Stimulated activated naive CD8-positive, alpha-beta T cell treated with anti-CD3 and anti-CD28 coated beads, Interleukin-15, amount 100 ng/mL, for 72 hours (primary cell): ENCODE results near the gene ESCO1.
A peak's percentile ranks its signal among the peaks of the same experiment; 100 is the strongest.

Source experiments
- ATAC-seq: fragments of 150-1000 bp; cut with Tn5 transposase; 2 replicates; pipeline ENCODE4 v1.10.0; 2021; ENCODE audit warnings: mild to moderate bottlenecking, moderate library complexity
- DNase-seq, 2 donors: peaks; one replicate each; pipeline ENCODE4 v3.0.0; 2021 to 2022
- H3K27ac Mint-ChIP-seq, 2 donors: one replicate each; pipeline ENCODE4 v1.8.0; 2022; ENCODE audit warnings: mild to moderate bottlenecking in 2 of 2, mixed read lengths in 2 of 2, moderate library complexity in 2 of 2
- H3K27me3 Mint-ChIP-seq: one replicate; pipeline ENCODE4 v1.8.0; 2022; ENCODE audit warnings: mixed read lengths
- H3K4me1 Mint-ChIP-seq: one replicate; pipeline ENCODE4 v1.8.0; 2022; ENCODE audit warnings: mild to moderate bottlenecking, mixed read lengths
- H3K4me3 Mint-ChIP-seq, 2 donors: one replicate each; pipeline ENCODE4 v1.8.0; 2022; ENCODE audit warnings: mild to moderate bottlenecking in 2 of 2, mixed read lengths in 2 of 2, moderate library complexity in 1 of 2
- H3K9me3 Mint-ChIP-seq, 2 donors: one replicate each; pipeline ENCODE4 v1.8.0; 2022; ENCODE audit warnings: mixed read lengths in 2 of 2

Gene ESCO1

DNA sequence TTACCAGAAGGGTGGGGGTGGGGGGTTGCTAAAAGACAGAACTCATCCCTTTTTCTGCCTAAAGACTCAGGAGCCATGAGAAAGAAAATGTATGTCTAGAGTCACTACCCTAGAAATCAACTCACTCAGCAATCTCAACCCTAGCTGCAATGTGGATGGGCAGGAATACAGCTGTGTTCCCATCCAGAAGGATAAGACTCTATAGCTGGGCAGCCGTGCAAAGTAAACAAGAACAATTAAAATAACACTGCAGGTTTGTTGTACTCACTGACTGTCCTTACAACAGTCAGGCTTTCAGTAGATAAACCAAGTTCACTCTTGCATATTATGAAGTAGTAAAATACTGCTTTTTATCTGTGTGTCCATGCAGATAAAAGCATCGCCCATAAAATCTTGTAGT is 74.0 kb downstream of the ESCO1 start:
- no peaks in the 10 kb centered on the region for H3K9me3 Mint-ChIP-seq
- no peak overlapping the region for H3K27ac Mint-ChIP-seq
- ATAC-seq (no peak), DNase-seq (no peak)
- no peak overlapping the region for H3K4me3 Mint-ChIP-seq
- no peaks in the 10 kb centered on the region for H3K27me3 Mint-ChIP-seq
- no peaks in the 10 kb centered on the region for H3K4me1 Mint-ChIP-seq

DNA sequence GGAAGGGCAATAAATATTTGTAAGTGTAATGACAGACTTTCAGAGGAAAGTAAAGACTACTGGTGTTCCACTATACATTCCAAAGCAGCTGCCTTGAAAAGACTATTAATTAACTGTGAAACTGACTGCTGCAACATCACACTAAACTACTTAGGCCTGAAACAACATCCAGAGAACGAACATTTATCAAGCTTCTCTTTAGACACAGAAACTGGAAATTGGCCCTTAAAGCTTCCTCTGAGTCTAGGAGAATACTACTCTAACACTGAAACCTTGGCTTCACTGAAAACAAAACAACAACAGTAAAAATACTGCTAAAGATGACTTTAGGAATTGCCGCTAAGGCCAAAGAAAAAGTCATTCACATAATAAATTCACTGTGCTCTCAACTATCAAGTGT is 74.6 kb downstream of the ESCO1 start:
- Mint-ChIP-seq H3K27ac (no peak overlapping the region), H3K4me3 (no peak overlapping the region), H3K27me3 (no peaks in the 10 kb centered on the region), H3K9me3 (no peaks in the 10 kb centered on the region), H3K4me1 (no peaks in the 10 kb centered on the region)
- DNase-seq (no peak), ATAC-seq (no peak)

DNA sequence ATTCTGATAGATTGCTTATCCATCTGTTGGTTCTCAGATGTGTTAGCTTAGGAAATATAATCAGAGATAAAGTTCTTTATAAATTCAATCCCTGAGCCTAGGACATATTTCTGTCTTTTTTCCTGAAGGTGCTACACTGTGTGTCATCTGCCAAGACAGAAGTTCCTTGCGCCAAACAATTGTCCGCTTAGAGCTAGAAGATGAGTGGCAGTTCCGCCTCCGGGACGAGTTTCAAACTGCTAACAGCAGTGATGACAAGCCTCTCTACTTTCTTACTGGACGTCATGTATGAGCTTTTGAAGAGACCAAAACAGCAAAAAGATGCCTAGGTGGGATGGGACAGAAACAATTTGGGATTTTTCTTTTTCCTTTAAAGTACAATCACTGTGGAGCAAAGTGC is 78.0 kb downstream of the ESCO1 start:
- Mint-ChIP-seq H3K27ac (no peak overlapping the region), H3K4me1 (no peaks in the 10 kb centered on the region), H3K4me3 (no peak overlapping the region), H3K27me3 (no peaks in the 10 kb centered on the region), H3K9me3 (no peaks in the 10 kb centered on the region)
- ATAC-seq (no peak), DNase-seq (no peak)

DNA sequence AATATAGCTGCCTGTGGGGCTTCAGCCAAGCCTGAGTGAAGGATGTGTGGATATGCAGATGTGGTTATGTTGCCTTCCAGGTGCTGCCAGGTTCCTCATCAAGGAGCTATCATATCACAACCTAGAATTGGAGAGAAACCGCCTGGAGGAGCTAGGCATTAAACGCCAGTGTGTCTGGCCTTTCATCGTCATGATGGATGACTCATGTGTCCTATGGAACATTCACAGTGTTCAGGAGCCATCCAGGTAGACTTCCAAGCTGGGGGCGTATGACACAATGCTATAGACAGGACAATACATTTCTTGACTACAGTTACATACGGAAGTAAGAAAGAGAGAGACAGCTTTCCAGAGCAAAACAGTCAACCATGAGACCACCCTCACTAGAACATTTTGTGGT is 86.8 kb downstream of the ESCO1 start:
- no peak overlapping the region for H3K4me3 Mint-ChIP-seq
- no peak for ATAC-seq
- no peak for DNase-seq
- no peaks in the 10 kb centered on the region for H3K4me1 Mint-ChIP-seq
- H3K27ac Mint-ChIP-seq, result no peak overlapping the region
- H3K27me3 Mint-ChIP-seq, result no peaks in the 10 kb centered on the region
- H3K9me3 Mint-ChIP-seq, result peaks cover 17 to 20% of the 10 kb centered on the region in 2 donors

DNA sequence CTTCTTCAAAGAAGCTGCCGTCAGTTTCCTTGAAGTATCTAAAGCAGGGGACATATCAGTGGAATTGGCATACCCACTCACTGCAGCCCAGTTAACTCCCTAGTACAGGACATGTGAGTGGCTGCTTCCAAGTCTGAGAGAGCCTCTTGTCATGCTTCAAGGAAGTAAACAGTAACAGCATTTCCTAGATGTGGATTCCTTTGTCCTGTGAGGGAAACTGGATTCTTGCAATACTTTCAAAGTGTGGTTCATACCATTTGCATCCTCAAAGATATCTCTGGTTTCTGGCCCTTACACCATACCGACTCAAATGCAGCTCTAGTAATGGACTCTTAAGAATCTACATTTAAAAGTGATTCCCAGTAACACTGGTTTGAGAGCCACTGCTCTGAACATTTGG is 87.2 kb downstream of the ESCO1 start:
- DNase-seq (no peak), ATAC-seq (no peak)
- no peaks in the 10 kb centered on the region for H3K4me1 Mint-ChIP-seq
- no peak overlapping the region for H3K27ac Mint-ChIP-seq
- H3K4me3 Mint-ChIP-seq, result no peak overlapping the region
- no peaks in the 10 kb centered on the region for H3K27me3 Mint-ChIP-seq
- H3K9me3 Mint-ChIP-seq, result peaks cover 17 to 20% of the 10 kb centered on the region in 2 donors

GRCh38 chr18:21509062-21509461 is 91.4 kb downstream of the ESCO1 start:
- ATAC-seq (no peak), DNase-seq (no peak)
- Mint-ChIP-seq H3K4me1 (no peaks in the 10 kb centered on the region), H3K9me3 (peaks cover 17 to 20% of the 10 kb centered on the region in 2 donors), H3K4me3 (no peak overlapping the region), H3K27ac (no peak overlapping the region), H3K27me3 (no peaks in the 10 kb centered on the region)

DNA sequence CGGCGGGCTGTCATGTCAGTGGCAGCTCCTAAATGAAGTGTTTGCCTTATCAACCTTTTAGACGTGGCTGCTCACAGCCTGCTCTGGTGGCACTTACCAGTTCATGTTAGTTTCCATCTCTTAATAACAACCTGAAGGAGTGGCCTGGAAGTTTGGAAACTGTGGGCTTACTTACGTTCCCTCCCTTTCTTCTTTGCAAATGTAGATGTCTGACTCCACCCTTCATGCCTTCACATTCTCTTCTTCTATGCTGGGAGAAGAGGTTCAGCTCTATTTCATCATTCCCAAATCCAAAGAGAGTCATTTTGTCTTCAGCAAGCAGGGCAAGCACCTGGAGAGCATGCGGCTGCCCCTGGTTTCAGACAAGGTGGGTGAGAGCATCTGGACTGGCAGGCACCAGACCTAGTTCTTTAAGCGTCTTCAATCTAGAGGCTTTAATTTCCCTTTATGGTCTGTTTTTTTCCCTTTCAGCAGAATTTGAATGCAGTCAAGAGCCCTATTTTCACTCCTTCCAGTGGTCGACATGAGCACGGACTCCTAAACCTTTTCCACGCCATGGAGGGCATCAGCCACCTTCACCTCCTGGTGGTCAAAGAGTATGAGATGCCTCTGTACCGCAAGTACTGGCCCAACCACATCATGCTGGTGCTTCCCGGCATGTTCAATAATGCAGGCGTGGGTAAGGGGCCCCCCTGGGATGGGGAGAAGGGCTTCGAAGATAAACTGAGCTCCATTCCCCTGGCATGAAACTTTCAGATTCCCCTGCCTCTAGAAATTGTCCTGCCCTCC is 92.4 kb downstream of the ESCO1 start:
- no peak overlapping the region for H3K27ac Mint-ChIP-seq
- no peak overlapping the region for H3K4me3 Mint-ChIP-seq
- ATAC-seq (no peak), DNase-seq (no peak)
- H3K9me3 Mint-ChIP-seq, result peaks cover 10 to 11% of the 10 kb centered on the region in 2 donors
- no peaks in the 10 kb centered on the region for H3K27me3 Mint-ChIP-seq
- no peaks in the 10 kb centered on the region for H3K4me1 Mint-ChIP-seq

DNA sequence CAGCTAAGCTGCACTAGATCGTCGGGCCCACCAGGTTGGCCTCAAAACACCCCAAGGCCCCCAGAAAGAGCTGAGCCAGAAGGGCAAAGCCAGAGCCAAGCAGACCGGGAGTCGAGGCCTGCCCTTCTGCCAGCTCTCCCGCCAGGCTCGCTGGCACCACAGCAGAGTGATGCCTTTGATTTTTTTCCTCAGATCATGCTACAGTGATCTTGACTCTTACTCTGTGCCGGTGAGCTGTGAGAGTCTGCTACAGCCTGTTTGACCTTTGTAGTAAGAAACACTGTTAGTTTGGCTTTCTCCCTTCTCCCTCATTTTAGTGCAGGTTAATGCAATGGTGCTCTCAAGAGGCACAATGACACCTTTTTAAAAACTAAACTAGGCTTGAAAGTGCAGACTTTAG is 97.8 kb downstream of the ESCO1 start:
- no peaks in the 10 kb centered on the region for H3K9me3 Mint-ChIP-seq
- DNase-seq (no peak), ATAC-seq (no peak)
- H3K27me3 Mint-ChIP-seq, result no peaks in the 10 kb centered on the region
- no peak overlapping the region for H3K4me3 Mint-ChIP-seq
- no peak overlapping the region for H3K27ac Mint-ChIP-seq
- no peaks in the 10 kb centered on the region for H3K4me1 Mint-ChIP-seq

DNA sequence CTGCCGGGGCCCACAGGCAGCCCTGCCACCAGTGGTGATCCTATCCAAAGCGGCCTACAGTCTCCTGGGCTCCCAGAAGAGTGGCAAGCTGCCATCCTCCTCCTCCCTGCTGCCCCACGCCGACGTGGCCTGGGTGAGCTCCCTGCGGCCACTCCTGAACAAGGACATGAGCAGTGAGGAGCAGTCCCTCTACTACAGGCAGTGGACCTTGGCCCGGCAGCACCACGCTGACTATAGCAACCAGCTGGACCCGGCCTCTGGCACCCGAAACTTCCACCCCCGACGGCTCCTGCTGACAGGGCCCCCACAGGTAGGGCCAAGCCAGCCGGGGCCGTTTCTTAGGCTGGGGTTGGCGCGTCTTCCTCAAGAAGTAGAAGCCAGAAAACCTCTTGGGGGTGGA is 100.5 kb downstream of the ESCO1 start:
- Mint-ChIP-seq H3K27ac (no peak overlapping the region), H3K4me3 (no peak overlapping the region)
- peak; percentile 9 for ATAC-seq

GRCh38 chr18:21496277-21496835 is 104.1 kb downstream of the ESCO1 start:
- Mint-ChIP-seq H3K27ac (no peak overlapping the region), H3K9me3 (no peaks in the 10 kb centered on the region), H3K4me3 (no peak overlapping the region), H3K27me3 (peaks cover 7% of the 10 kb centered on the region), H3K4me1 (no peaks in the 10 kb centered on the region)
- DNase-seq, result no peak
- ATAC-seq, result no peak

More for the DNA sequence above, 100.5 kb downstream of the ESCO1 start:
- no peak for DNase-seq
- Mint-ChIP-seq H3K9me3 (no peaks in the 10 kb centered on the region), H3K4me1 (no peaks in the 10 kb centered on the region), H3K27me3 (peaks cover 2% of the 10 kb centered on the region)

DNA sequence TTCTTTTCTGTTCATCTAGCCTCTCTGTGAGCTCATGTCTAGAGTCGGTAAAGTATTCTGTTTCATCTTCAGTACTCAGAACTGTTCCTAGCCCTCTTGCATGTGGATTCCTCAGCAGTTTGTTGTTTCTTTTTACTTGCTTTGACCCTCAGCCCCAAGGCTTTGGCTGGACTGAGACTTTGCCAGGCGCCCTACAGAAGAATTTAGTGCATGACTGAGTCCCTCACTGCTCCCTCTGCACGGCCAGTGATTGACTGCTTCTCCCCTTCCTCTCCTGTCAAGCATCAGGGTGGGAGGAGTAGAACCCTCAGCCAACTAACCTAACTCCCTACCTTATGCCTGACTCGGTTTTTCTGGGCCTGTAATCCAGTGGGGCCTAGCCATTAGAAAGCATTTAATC is 109.8 kb downstream of the ESCO1 start:
- H3K27me3 Mint-ChIP-seq, result peaks cover 7% of the 10 kb centered on the region
- no peak overlapping the region for H3K4me3 Mint-ChIP-seq
- no peak overlapping the region for H3K27ac Mint-ChIP-seq
- no peaks in the 10 kb centered on the region for H3K9me3 Mint-ChIP-seq
- no peak for ATAC-seq
- H3K4me1 Mint-ChIP-seq, result no peaks in the 10 kb centered on the region
- DNase-seq, result no peak

GRCh38 chr18:21489919-21490495 is 110.5 kb downstream of the ESCO1 start:
- H3K27ac Mint-ChIP-seq, result no peak overlapping the region
- no peak for DNase-seq
- no peaks in the 10 kb centered on the region for H3K4me1 Mint-ChIP-seq
- H3K4me3 Mint-ChIP-seq, result no peak overlapping the region
- no peaks in the 10 kb centered on the region for H3K9me3 Mint-ChIP-seq
- no peak for ATAC-seq
- H3K27me3 Mint-ChIP-seq, result peaks cover 5% of the 10 kb centered on the region

DNA sequence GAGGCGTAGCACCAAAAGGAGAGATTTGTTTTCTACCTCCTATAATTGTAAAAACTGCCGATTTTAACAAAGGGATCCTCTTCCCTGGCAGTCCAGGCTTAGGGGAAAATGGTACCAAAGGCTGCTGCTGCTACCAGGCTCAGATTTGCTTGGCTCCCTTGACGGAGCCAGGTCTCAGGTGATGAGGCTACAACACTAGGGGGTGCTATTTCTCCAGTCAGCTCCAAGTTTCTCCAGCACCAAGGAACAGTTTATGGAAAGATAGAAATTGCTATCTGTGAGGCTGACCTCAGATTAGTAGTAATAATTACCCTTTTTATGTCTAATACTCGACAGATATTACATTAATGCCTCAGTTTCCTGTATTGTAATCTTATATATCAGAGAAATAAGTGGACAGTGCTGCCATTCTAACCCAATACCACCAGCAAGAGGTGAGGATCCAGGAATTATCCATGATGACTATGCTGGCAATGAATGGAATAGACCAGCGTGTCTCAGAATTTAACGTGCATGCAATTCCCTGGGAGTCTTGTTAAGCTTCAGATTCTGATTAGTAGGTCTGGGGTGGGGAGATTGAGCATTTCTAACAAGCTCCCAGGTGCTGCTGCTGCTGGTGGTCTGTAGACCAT is 111.3 kb downstream of the ESCO1 start:
- DNase-seq (peak; percentile 27 to 32), ATAC-seq (peak; percentile 55)
- H3K27me3 Mint-ChIP-seq, result no peaks in the 10 kb centered on the region
- no peak overlapping the region for H3K4me3 Mint-ChIP-seq
- H3K27ac Mint-ChIP-seq, result no peak overlapping the region
- no peaks in the 10 kb centered on the region for H3K4me1 Mint-ChIP-seq
- no peaks in the 10 kb centered on the region for H3K9me3 Mint-ChIP-seq

GRCh38 chr18:21486905-21487437 is 113.5 kb downstream of the ESCO1 start:
- no peaks in the 10 kb centered on the region for H3K27me3 Mint-ChIP-seq
- H3K9me3 Mint-ChIP-seq, result no peaks in the 10 kb centered on the region
- ATAC-seq, result no peak
- no peaks in the 10 kb centered on the region for H3K4me1 Mint-ChIP-seq
- H3K4me3 Mint-ChIP-seq, result no peak overlapping the region
- H3K27ac Mint-ChIP-seq, result no peak overlapping the region
- DNase-seq, result no peak

GRCh38 chr18:21484851-21485636 is 115.5 kb downstream of the ESCO1 start:
- H3K4me1 Mint-ChIP-seq, result no peaks in the 10 kb centered on the region
- ATAC-seq, result no peak

More at GRCh38 chr18:21484851-21485636, 115.5 kb downstream of the ESCO1 start:
- DNase-seq, result no peak
- Mint-ChIP-seq H3K4me3 (no peak overlapping the region), H3K27me3 (peaks cover 9% of the 10 kb centered on the region), H3K9me3 (no peaks in the 10 kb centered on the region), H3K27ac (no peak overlapping the region)
